ENCODE results near the gene BCL11B.

BCL11B gene

DNA sequence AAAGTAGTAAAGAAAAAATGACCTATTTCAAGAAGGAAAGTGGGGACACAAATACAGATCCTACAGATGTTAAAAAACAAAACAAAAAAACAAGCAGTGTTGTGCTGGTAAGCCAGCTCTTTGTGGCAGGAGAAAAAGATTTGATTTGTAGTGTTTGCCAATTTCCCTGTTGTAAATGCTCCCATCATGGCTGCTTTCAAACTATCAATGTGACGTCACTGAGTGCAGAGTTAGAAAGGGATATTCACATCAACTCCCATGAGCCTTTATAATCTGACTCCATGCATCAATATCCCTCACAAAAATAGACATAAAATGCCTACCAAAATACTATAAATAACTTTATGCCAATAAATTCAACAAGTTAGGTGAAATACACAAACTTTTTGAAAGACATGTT lies 32.2 kb upstream of the BCL11B start:
- ATAC-seq = no peak
- Mint-ChIP-seq H3K27me3 (no peaks in the 10 kb centered on the region), H3K9me3 (peaks cover 16 to 19% of the 10 kb centered on the region in 2 donors), H3K4me3 (no peak overlapping the region), H3K27ac (no peak overlapping the region), H3K4me1 (no peaks in the 10 kb centered on the region)
- no peak for DNase-seq

DNA sequence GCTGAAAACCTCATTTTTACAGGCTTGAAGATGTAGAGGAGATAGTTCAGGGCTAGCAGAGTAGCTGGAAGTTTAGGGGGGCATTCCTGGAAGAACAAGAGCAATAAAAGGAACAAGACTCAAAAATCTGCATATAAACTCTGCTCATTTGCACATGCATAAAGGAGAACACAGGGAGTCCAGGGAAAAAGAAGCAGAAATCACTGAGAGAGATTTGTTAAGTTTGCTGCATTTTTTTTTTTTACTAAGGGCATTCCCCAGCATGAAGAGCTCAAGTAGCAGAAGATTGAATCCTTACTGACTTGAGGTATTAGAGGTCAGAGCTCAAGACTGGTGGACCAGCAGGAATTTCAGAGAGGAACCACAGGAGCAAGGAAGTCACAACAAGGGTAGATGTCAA lies 28.2 kb upstream of the BCL11B start:
- no peaks in the 10 kb centered on the region for H3K27me3 Mint-ChIP-seq

DNA sequence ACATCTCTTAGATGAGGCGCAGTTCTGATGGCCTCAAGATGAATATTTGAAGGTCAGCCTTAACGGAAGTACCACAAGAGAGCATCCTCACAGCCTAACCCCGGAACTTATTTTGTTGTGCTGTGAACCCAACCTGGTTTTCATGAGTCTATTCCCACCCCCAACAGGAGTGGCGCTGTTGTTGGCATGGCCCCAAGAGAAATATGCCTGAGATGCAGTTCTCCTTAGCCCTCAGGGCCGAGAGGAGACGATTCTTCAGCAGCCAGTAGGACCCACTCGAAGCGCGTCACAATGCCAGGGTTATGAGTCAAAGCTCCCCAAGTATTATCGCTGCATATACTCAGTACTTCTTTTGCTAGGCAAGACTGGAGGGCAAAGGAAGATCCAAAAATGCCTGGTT lies 24.5 kb upstream of the BCL11B start:
- no peaks in the 10 kb centered on the region for H3K4me1 Mint-ChIP-seq
- H3K27ac Mint-ChIP-seq = no peak overlapping the region
- peaks cover 28 to 30% of the 10 kb centered on the region in 2 donors for H3K9me3 Mint-ChIP-seq
- no peak for ATAC-seq
- no peaks in the 10 kb centered on the region for H3K27me3 Mint-ChIP-seq
- H3K4me3 Mint-ChIP-seq = no peak overlapping the region
- no peak for DNase-seq

More for the DNA sequence above, 28.2 kb upstream of the BCL11B start:
- Mint-ChIP-seq H3K9me3 (peaks cover 28% of the 10 kb centered on the region in 2 donors), H3K4me1 (no peaks in the 10 kb centered on the region), H3K27ac (no peak overlapping the region), H3K4me3 (no peak overlapping the region)
- ATAC-seq (no peak), DNase-seq (no peak)

DNA sequence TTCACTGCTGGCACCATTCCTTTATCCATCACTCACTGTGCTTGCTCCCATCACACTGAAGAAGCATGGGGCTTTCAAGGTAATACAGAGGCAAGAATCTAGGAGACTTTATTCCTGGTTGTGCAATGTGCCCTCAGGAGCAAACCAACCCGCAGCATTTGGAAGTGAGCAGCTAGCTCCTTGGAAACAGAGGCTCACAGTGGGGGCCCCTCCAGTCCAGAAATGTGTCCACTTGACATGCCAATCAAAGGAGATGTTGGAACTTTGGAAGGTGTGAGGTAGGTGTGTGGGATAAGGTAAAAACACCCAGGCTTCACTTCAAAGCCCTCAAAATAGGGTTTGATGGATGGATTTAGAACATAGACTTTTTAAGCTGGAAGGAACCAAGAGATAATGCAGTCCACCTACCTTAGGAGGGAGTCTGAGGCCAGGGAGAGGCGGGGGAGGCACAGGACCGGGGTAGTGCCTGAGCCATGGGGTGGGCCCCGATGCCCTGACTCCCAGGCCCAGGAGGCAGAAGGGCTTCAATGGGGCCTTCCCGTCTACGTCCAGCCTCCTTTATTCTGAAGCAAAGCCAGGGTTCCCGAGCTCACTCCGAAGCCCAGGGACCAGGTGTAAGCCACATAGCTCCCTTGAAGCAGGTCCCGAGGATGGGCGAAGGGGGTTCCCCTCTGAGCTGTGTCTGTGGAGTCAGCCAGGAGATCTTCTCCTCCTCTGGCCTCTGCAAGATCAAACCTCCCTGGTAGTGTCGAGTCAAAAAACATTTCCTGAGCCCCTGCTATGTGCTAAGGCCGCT lies 17.6 kb upstream of the BCL11B start:
- no peaks in the 10 kb centered on the region for H3K9me3 Mint-ChIP-seq
- peaks cover 13% of the 10 kb centered on the region for H3K4me1 Mint-ChIP-seq
- H3K27ac Mint-ChIP-seq = no peak overlapping the region
- ATAC-seq (no peak), DNase-seq (no peak)
- H3K4me3 Mint-ChIP-seq = no peak overlapping the region
- H3K27me3 Mint-ChIP-seq = peaks cover 15% of the 10 kb centered on the region

DNA sequence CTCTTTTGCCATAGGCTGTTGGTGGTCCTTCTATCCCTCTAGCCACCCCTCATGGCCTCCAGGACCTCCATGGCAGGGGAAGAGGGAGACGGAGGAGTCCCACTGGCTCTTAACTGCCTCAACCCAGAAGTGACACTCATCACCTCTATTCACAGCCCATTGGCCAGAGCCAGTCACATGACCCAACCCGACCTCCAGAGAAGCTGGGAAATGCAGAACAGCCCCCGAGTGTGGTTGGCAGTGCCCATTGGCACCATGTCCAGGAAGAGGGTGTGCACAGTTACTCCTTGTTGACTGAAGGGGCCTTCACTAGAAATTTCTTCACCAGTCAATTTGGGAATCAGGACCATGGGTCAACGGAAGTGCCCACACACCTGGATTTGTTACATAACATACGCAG lies 17.0 kb upstream of the BCL11B start:
- peaks cover 18% of the 10 kb centered on the region for H3K27me3 Mint-ChIP-seq
- no peaks in the 10 kb centered on the region for H3K9me3 Mint-ChIP-seq
- no peak overlapping the region for H3K4me3 Mint-ChIP-seq
- DNase-seq (no peak), ATAC-seq (no peak)
- no peak overlapping the region for H3K27ac Mint-ChIP-seq
- H3K4me1 Mint-ChIP-seq = peaks cover 13% of the 10 kb centered on the region

DNA sequence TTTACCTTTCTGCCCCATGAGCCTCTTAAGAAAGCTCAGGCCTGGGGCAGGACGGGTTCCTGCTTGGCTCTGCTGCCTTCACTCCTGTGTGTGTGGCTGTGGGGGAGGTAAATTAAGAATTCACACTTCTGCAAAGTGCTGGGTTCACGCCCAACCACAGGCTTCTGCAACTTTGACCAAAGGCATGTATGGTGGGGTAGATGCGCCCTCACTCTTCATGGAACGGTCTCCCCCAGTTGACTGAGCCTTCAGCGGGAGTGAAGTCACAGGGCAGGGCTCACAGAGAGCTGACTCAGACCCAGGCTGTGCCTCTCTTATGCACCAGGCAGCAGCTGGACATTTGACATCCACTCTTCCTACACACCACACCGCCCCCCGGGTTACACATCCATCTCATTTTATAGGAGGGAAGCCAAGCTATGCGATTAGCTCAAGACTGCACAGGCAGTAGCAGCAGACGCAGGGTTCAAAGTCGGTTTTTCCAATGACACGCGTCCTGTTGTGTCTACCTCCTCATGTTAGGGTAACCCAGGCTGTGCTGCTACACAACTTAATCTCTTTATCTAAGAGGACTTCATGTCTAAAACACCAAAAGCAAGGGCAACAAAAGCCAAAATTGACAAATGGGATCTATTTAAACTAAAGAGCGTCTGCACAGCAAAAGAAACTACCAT lies 15.4 kb upstream of the BCL11B start:
- Mint-ChIP-seq H3K27ac (peak overlapping the region in 1 of 2 donors; percentile 60), H3K27me3 (peaks cover 18% of the 10 kb centered on the region), H3K4me1 (peaks cover 13% of the 10 kb centered on the region), H3K9me3 (no peaks in the 10 kb centered on the region), H3K4me3 (peak overlapping the region in 1 of 2 donors; percentile 30)
- DNase-seq (no peak), ATAC-seq (no peak)

DNA sequence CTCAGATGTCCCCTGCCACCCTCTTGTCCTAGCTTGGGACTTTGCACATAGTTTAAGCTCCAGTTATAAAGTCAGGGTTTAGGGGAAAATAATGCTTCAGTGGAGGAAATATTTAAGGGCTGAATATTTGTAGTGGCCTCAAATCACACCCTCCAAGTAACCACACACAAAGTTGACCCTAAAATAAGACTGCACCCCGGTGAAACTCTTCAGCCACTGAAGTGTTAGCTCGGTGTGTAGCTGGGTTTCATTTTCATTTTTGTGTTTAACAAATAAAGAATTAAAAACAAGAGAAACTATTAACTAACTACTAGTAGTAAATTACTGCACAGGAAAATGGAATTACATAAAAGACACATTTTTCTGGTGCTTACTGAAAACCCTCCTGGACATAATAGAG lies 14.8 kb upstream of the BCL11B start:
- Mint-ChIP-seq H3K9me3 (no peaks in the 10 kb centered on the region), H3K27me3 (peaks cover 18% of the 10 kb centered on the region), H3K4me1 (peaks cover 13% of the 10 kb centered on the region), H3K27ac (peak overlapping the region; percentile 44 to 60), H3K4me3 (peak overlapping the region in 1 of 2 donors; percentile 30)
- ATAC-seq = no peak
- DNase-seq = no peak

DNA sequence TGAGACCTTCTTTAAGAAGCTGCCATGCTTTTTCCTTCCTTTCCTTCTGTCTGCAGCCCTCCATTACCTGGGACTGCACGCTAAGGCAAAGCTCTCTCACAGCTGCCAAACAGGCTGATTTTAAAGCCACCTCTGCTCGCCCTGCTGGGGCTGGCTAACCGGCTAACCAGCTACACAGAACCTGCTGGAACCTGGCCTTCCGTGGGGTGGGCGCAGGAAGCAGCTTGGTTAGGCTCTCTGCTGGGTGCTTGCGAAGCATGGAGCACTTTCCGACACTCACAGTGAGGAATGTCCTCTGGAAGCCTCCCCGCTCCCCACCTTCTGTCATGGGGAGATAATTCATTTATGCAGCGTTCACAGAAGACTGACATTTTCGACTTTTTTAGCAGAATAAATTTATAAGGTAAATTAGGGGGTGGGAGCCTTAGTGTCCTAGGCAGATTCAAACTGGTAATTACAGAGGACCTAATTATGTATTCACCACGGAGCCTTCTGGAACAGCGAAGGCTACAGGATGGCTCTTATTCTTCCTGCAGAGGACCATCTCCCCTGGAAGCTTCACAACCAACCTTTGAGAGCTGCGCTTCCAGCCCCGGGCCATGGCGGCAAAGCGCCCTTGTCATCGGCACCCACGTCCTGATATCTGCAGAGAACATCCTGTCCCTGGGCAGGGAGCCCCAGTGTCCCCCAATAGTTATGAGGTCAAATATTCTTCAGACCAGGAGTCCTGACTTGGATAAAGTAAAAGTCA lies 12.4 kb upstream of the BCL11B start:
- H3K27me3 Mint-ChIP-seq = peaks cover 18% of the 10 kb centered on the region
- peak overlapping the region in 1 of 2 donors; percentile 71 for H3K27ac Mint-ChIP-seq
- ATAC-seq (no peak), DNase-seq (no peak)
- H3K4me1 Mint-ChIP-seq = peaks cover 32% of the 10 kb centered on the region
- no peak overlapping the region for H3K4me3 Mint-ChIP-seq
- H3K9me3 Mint-ChIP-seq = no peaks in the 10 kb centered on the region

DNA sequence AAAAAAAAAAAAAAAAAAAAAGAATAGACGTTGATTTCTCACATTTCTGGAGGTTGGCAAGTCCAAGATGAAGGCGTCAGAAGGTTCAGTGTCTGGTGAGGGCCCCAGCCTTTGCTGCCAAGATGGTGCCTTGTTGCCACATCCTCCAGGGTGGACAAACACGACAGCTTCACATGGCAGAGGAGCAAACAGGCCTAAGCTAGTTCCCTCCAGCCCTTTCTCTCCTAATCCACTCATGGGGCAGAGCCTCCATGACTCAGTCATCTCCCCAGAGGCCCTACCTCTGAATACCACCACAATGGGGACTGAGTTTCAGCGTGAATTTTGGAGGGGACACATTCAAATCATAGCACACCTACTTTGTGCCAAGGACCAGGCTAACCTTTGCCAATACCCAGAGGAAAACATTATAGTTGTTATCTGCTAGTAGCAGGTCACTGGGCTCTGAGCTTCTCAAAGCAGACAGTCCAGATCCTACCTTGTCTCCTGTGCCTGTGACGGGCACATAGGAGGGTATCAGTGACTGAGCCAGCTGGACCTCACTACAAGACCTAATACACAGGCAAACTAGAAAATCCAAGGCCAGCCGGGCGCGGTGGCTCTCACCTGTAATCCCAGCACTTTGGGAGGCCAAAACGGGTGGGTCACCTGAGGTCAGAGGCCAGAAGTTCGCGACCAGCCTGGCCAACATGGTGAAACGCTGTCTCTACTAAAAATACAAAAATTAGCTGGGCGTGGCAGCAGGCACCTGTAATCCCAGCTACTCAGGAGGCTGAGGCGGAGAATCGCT lies 10.5 kb upstream of the BCL11B start:
- no peak for DNase-seq
- no peak for ATAC-seq
- Mint-ChIP-seq H3K4me3 (no peak overlapping the region), H3K27me3 (peaks cover 18% of the 10 kb centered on the region), H3K4me1 (peaks cover 38% of the 10 kb centered on the region), H3K9me3 (no peaks in the 10 kb centered on the region), H3K27ac (no peak overlapping the region)

DNA sequence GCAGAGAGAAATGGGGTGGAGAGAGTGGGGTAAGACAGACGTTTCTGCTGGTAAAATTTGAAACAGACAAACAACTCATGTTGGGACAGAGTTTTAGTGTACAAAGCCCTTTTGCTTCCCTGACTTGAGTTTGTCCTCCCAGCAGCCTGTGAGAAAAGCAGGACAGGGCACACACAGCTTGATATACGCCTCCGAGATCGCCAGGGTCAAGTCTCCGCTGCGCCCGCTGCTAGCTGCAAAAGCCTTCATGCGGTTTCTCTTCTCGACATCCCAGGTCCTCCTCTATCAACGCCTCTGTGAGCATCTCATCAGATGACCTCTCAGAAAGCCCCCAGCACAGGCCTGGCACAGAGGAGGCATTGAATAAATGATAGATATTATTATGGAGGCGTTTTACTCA lies 9.4 kb upstream of the BCL11B start:
- peak overlapping the region in 1 of 2 donors; percentile 66 for H3K27ac Mint-ChIP-seq
- ATAC-seq (no peak), DNase-seq (no peak)
- no peaks in the 10 kb centered on the region for H3K9me3 Mint-ChIP-seq
- peaks cover 18% of the 10 kb centered on the region for H3K27me3 Mint-ChIP-seq
- H3K4me1 Mint-ChIP-seq = peaks cover 39% of the 10 kb centered on the region
- H3K4me3 Mint-ChIP-seq = no peak overlapping the region

DNA sequence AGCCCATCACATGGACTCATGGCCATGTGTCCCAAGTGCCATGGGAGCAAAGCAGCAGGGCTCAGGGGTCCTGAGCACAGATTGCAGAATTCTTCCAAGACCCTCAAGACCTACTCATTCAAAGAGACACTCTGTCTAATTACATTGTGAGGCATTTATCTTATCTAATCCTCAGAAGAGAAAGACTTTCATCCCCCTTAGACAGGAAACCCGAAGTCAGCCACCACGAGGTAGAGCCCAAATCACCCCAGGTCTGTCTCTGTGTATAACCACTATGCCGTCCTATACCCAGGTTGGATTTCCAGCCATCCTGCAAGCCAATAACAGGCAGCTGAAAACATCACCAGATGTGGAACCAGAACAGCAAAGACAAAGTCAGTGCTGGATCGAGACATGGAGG lies 8.9 kb upstream of the BCL11B start:
- Mint-ChIP-seq H3K9me3 (no peaks in the 10 kb centered on the region), H3K27ac (no peak overlapping the region)
- ATAC-seq = peak; percentile 42

DNA sequence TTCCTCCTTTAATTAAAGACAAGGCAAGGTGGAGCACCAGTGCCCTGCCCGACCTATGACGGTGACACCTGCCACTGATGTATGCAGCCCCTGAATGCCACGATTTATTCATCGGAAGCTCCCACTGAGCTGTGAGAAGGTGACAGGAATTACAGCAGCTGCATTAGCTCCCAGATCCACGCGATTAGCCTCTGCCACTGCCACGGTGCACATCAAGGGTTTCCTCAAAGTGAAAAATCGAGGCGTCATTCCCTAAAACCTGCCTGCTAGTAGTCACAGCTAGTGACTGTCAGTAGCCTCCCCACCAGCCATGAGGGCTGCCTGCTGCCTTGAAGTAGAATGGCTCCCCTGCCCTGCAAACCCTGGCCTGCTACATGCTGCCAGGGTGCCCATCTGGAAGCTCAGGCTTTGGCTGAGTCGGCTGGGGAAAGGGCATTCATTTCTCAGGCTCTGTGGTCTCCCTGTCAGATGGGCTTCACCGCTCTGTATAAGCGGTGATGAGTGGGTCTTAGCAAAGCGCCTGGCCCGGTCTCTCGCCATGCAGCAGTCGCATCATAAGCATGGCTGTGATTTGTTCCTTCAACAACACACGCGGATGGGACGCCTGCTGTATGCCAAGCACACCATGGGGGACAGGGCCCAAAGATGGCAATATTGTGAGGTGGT lies 8.2 kb upstream of the BCL11B start:
- no peak overlapping the region for H3K4me3 Mint-ChIP-seq
- peaks cover 44% of the 10 kb centered on the region for H3K4me1 Mint-ChIP-seq
- DNase-seq (no peak), ATAC-seq (peak; percentile 7)
- H3K9me3 Mint-ChIP-seq = no peaks in the 10 kb centered on the region
- peaks cover 9% of the 10 kb centered on the region for H3K27me3 Mint-ChIP-seq
- no peak overlapping the region for H3K27ac Mint-ChIP-seq

More for the DNA sequence above, 8.9 kb upstream of the BCL11B start:
- no peak for DNase-seq
- Mint-ChIP-seq H3K27me3 (peaks cover 16% of the 10 kb centered on the region), H3K4me1 (peaks cover 39% of the 10 kb centered on the region), H3K4me3 (no peak overlapping the region)

DNA sequence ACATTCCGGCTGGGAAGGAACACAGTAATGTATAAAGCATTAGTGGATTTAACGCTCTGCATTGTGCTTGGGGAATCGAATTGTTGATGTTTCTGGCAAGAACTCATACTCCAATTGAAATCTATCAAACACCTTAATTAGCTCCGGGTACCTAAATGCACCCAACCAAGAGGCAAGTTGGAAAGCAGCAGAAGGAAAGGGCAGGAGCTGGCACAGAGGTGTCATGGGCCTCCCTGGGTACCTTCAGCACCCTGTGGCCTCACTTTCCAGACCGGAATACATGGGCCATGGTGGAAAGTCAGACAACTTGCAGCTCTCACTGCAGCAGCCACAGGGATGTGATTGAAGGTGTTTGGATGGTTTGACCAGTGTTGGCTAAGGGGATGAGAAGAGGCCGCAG lies 6.8 kb upstream of the BCL11B start:
- Mint-ChIP-seq H3K4me1 (peaks cover 50% of the 10 kb centered on the region), H3K9me3 (no peaks in the 10 kb centered on the region), H3K27me3 (no peaks in the 10 kb centered on the region), H3K4me3 (no peak overlapping the region), H3K27ac (no peak overlapping the region)
- ATAC-seq (no peak), DNase-seq (no peak)

DNA sequence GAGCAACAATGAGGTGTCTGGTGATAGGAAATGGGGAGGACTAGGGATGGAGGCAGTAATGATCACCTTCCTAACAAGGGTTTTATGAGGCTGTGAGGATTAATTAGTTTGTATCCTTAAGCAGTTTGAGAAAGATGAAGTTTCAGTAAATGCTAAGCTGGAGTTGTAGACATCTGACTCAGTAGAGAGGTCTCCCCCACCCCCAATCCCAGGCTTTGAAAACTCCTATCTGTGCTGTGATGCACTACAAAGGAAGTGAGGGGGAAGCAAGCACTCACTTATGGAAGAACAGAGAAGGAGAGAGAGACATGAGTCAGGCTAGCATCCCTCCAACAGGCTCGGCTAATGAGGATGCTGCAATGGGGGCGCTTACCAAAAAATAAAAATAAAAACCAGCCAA lies 5.5 kb upstream of the BCL11B start:
- DNase-seq (no peak), ATAC-seq (no peak)
- no peaks in the 10 kb centered on the region for H3K9me3 Mint-ChIP-seq
- H3K27ac Mint-ChIP-seq = peak overlapping the region in 1 of 2 donors; percentile 58
- H3K4me1 Mint-ChIP-seq = peaks cover 57% of the 10 kb centered on the region
- no peaks in the 10 kb centered on the region for H3K27me3 Mint-ChIP-seq
- peak overlapping the region; percentile 36 to 67 for H3K4me3 Mint-ChIP-seq

DNA sequence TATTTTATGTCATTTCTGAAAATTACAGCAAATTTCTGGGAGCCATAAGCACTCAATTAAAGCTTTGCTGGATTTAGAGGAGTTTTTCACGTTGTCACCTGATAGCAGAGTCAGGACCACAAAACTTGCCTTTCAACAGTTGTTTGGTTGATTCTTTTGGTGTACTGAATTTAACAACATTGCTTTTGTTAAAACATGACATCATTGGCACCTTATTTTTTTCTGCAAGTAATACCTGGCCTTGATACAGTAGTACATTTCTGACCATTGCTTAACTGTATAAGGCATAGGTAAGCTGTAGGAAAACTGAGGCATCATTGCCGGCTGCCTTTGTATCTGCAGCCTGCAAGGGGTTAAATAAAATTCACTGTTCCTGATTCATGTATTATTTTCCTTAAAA lies 4.5 kb upstream of the BCL11B start:
- DNase-seq = no peak
- Mint-ChIP-seq H3K4me3 (no peak overlapping the region), H3K4me1 (peaks cover 59% of the 10 kb centered on the region), H3K9me3 (no peaks in the 10 kb centered on the region), H3K27me3 (no peaks in the 10 kb centered on the region), H3K27ac (no peak overlapping the region)
- no peak for ATAC-seq

Data from stimulated activated naive CD8-positive, alpha-beta T cell treated with anti-CD3 and anti-CD28 coated beads, Interleukin-15, amount 100 ng/mL, for 72 hours (primary cell).